SK-N-MC (cell line): ENCODE data around the gene PTPRG.

ENCODE experiments used
- EZH2 ChIP-seq: fragments of 200-600 bp; sonication (generic); IDR thresholded peaks from one replicate; pipeline ENCODE4 v1.6.1; 2017; ENCODE audit warnings: antibody characterized with exemption
- FOXP2 ChIP-seq: optimal IDR thresholded peaks from 2 replicates; pipeline ENCODE3; 2011; ENCODE audit warnings: mild to moderate bottlenecking, moderate library complexity; ENCODE audit not compliant: insufficient read depth; ENCODE audit errors: extremely low read length, control extremely low read depth
- POLR2AphosphoS5 ChIP-seq: IDR thresholded peaks from 2 replicates; pipeline ENCODE4 v1.6.1; 2012; ENCODE audit warnings: mild to moderate bottlenecking, low read depth, low read length, borderline replicate concordance

DNA sequence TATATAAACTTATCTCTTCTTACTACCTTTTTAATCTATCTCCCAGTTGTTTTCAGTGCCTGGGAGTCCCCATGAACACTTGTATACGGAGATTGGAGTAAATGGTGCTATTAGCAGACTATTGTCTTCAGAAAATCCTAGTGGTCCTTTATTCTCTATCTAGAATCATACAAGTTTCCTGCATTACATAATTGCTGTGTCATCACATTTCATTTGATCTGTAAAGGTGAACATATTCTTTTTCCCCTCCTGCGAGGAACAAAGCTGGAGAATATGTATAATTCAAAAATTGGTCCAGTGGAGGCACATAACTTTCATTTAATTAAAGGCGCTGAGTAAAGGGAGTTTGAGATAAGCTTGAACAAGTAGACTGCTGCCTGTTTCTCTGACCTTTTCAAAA is 487.2 kb downstream of the PTPRG start:
- TF ChIP-seq EZH2 = no peak
- no peak for TF ChIP-seq POLR2AphosphoS5
- TF ChIP-seq FOXP2 = no peak
